HepG2 (cell line): ENCODE measurements around the gene MCF2L.

Source experiments
- ESRRA ChIP-seq: sonication (generic); formaldehyde crosslinking; IDR thresholded peaks from 2 replicates; pipeline ENCODE4 v1.5.1; 2020; ENCODE audit warnings: mild to moderate bottlenecking, low read depth, missing genetic modification reagents
- POLR2A ChIP-seq, 2 experiments: IDR thresholded peaks; 2 replicates each; pipeline ENCODE4 v1.6.1; 2011; ENCODE audit warnings: low read depth in 2 of 2, low read length in 2 of 2, mild to moderate bottlenecking in 1 of 2, moderate library complexity in 1 of 2; ENCODE audit not compliant: insufficient read depth in 1 of 2
- U2AF2 ChIP-seq: fragments of 200-400 bp; formaldehyde crosslinking; IDR thresholded peaks from 2 replicates; pipeline ENCODE4 v1.6.1; 2017; ENCODE audit warnings: low read depth, mild to moderate bottlenecking, low read length
- ZBTB37 ChIP-seq: sonication (generic); formaldehyde crosslinking; IDR thresholded peaks from 2 replicates; pipeline ENCODE4 v1.4.0; 2020; ENCODE audit warnings: mild to moderate bottlenecking, missing genetic modification reagents
- TF ChIP-seq, protein P1 (sequence below): sonication (generic); formaldehyde crosslinking; IDR thresholded peaks from 2 replicates; pipeline ENCODE4 v1.5.0; 2020; ENCODE audit warnings: mild to moderate bottlenecking, missing genetic modification reagents

DNA sequence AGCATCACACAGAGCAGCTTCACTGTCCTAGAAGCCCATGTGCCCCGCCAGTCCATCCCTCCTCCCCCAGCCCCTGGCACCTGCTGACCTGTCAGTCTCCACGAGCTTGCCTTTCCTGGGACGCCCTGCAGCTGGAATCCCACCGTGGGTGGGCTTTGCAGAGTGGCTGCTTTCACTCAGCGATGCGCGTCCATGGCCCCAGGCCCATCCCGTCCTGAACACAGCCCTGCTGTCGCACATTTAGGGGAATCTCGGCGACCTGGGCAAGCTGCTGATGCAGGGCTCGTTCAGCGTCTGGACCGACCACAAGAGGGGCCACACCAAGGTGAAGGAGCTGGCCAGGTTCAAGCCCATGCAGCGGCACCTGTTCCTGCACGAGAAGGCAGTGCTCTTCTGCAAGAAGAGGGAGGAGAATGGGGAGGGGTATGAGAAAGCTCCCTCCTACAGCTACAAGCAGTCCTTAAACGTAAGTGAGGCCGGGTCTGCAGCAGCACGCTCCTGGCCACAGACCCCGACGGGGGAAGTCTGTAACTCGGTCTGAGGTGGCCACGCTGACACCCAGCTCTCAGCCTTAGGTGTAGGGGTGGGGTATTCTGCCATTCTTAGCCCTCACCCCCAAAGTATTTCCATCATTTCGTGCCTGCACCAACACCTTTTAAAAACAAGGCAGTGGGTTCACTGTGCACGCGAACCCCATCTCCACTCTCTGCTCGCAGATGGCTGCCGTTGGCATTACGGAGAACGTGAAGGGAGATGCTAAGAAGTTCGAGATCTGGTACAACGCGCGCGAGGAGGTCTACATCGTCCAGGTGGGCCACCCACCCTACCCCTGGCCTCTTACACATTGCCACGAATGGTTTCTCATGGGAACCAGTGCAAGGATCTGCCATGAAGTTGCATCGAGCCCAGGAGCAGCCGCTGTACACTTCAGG is 118.2 kb downstream of the MCF2L start:
- TF ChIP-seq POLR2A (IDR thresholded peaks at IDR 0.05; ENCODE audit: insufficient read depth in 1 of 2, low read depth in 2 of 2, low read length in 2 of 2) (no peak), ZBTB37 (no peak), U2AF2 (no peak), ESRRA (CRISPR knock-in tag) (no peak)
- TF ChIP-seq, protein P1, sequence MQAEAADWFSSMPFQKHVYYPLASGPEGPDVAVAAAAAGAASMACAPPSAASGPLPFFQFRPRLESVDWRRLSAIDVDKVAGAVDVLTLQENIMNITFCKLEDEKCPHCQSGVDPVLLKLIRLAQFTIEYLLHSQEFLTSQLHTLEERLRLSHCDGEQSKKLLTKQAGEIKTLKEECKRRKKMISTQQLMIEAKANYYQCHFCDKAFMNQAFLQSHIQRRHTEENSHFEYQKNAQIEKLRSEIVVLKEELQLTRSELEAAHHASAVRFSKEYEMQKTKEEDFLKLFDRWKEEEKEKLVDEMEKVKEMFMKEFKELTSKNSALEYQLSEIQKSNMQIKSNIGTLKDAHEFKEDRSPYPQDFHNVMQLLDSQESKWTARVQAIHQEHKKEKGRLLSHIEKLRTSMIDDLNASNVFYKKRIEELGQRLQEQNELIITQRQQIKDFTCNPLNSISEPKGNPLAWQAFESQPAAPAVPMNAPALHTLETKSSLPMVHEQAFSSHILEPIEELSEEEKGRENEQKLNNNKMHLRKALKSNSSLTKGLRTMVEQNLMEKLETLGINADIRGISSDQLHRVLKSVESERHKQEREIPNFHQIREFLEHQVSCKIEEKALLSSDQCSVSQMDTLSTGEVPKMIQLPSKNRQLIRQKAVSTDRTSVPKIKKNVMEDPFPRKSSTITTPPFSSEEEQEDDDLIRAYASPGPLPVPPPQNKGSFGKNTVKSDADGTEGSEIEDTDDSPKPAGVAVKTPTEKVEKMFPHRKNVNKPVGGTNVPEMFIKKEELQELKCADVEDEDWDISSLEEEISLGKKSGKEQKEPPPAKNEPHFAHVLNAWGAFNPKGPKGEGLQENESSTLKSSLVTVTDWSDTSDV: no peak
